GM12892 (cell line): ENCODE measurements around the gene LMBRD2.

ENCODE experiments used
- DNase-seq: peaks from one replicate; pipeline ENCODE4 v3.0.0; 2011; ENCODE audit not compliant: insufficient read length
- FAIRE-seq: peaks from 2 replicates; lab custom pipeline; 2011; peaks lifted over from hg19 to GRCh38; lab: Jason Lieb, UNC
- POLR2A ChIP-seq: IDR thresholded peaks from 2 replicates; pipeline ENCODE4 v1.6.1; 2011; ENCODE audit warnings: low read depth, low read length, control low read depth
- POLR2AphosphoS5 ChIP-seq: IDR thresholded peaks from 2 replicates; pipeline ENCODE4 v1.6.1; 2011; ENCODE audit warnings: low read depth, low read length, control low read depth
- TAF1 ChIP-seq: IDR thresholded peaks from 2 replicates; pipeline ENCODE4 v1.6.1; 2011; ENCODE audit warnings: low read depth, mild to moderate bottlenecking, control low read depth, low read length, borderline replicate concordance

The LMBRD2 gene

DNA sequence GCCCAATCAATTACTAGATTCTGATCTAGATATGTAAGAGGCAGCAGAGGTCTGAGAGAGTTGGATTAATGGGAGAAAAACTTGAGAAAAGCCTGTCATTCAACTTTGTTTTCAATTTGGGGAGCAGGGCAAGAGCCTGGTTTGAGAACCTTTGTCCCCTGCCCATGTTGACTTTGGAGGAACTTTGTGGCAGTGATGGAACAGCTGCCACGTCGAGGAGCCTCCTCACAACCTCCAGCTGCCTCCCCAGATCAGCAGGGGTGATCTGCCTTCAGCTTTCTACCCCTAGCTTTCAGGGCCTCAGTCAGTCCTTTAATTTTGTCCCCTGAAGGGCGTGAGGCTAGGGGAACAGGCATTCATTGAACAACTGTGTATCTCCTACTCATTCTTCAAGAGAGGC, 8.9 kb upstream of the LMBRD2 start:
- FAIRE-seq (no peak), DNase-seq (no peak)
- TF ChIP-seq TAF1 (no peak), POLR2AphosphoS5 (no peak), POLR2A (no peak)

DNA sequence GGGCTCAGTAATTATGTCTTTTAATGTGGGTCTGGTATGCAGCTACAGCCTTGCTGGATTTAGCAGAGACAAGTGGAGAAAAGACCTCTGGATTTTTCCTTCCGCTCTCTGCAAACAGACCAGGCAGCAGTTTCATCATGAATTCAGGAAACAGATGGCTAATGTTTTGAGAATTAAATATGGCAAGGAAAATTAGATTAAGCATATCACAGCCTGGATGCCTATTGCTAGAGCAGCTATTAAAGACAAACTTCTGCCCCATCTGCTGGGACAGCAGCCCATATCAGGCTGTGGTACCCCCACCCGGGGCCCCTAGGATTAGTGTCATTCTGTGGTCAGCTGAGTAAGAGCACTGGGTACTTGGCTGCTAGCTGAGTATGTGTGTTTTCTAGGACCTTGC, 6.5 kb upstream of the LMBRD2 start:
- TF ChIP-seq TAF1 (no peak), POLR2AphosphoS5 (no peak), POLR2A (no peak)
- DNase-seq (no peak), FAIRE-seq (no peak)

DNA sequence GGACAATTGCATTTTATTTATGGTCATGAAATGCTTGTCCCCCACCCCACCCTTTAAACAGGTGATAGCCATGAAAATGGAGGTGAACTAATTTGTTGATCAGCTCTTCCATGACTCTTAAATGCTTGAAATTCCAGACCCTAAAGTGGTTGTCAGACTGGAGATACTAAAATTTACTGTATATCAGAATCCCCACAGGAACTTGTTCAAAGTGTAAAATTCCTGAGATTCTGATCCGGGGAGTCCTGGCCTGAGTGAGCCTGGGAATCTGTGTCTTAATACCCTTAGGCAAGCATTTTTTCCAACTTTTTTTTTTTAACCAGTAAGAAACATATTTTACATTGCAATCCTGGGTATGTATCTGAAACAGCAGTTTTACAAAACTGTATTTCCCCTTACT, 4.9 kb upstream of the LMBRD2 start:
- no peak for FAIRE-seq
- TF ChIP-seq TAF1 (no peak), POLR2A (no peak), POLR2AphosphoS5 (no peak)
- no peak for DNase-seq

DNA sequence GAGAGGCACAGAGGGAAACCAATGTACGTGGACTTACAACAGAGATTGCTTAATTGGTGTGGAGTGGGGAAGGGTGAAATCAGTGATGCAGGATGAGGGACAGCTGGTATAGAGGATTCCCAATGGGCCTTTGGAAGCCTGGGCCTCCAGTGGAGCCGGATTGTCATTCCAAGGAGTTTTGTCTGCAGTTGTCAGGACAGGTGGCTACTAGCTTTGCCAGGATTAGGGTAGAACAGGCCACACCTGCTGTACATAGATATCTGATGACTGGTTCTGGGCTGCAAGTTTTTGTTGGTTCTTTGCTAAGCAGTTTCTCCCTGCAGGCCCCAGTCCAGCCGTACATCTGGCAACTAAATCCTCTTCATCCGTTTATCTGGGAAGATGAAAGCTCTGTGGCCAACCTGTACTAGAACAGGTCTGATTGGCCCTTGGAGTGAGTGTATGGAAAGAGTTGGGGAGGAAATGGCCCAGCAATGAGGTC, 4.5 kb upstream of the LMBRD2 start:
- TF ChIP-seq POLR2AphosphoS5 (no peak), TAF1 (no peak)
- FAIRE-seq (no peak), DNase-seq (no peak)

DNA sequence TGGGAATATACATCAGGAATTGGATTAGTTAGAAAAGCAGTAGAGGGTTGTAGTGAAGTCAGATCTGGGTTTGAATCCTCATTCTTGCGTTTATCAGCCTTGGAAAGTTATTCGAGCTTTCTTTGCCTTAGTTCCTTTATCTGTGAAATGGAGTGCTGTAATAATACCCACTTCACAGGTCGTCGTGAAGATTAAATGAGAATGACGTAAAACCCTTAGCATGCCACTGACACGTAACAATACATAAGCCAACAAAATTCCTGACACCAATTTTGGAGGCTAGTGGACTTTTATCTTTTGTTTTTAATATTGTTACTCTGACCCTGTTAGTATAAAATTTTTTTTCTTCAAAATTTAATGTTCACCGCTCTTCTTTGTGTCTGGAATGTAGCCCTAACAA, 3.6 kb upstream of the LMBRD2 start:
- no peak for TF ChIP-seq POLR2AphosphoS5
- no peak for TF ChIP-seq TAF1
- no peak for TF ChIP-seq POLR2A
- no peak for DNase-seq
- FAIRE-seq, result no peak

DNA sequence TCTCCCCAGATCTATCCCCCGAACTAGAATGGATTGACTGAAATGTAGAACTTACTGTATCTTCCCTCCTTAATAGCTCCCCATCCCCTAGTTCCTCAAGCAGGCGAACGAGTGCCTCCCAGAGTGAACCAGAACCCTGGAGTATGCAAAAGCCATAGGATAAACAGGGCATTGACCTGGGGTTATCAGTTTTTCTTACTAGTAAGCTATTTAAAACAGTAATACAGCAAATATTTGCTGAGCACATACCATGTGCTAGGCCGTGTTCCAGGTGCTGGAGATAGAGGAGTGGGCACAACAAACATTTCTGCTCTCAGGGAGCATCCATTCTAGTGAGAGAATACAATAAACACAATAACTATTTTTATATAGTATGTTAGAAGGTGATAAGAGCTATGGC, 2.0 kb upstream of the LMBRD2 start:
- no peak for FAIRE-seq
- DNase-seq, result no peak
- TF ChIP-seq POLR2AphosphoS5, result no peak
- TF ChIP-seq TAF1, result no peak
- TF ChIP-seq POLR2A, result no peak

DNA sequence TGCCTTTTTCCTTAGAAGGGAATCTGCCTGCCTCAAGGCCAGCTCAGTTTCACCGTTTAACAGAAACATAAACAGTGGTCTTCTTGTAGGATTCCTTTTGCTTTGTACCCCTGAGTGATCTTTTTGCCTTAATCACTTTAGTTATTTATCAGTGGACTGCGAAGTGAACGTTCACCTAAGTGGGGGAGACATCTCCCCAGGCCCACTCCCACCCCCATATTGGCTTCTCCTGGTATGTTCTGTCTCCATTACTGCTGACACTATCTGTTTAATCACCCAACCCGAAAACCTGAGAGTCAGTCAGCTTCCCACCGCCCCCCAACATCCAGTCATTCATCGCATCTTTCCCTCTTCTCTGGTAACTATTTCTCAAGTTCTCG, 1.6 kb upstream of the LMBRD2 start:
- FAIRE-seq (no peak), DNase-seq (no peak)
- TF ChIP-seq POLR2AphosphoS5 (no peak), POLR2A (no peak), TAF1 (no peak)

DNA sequence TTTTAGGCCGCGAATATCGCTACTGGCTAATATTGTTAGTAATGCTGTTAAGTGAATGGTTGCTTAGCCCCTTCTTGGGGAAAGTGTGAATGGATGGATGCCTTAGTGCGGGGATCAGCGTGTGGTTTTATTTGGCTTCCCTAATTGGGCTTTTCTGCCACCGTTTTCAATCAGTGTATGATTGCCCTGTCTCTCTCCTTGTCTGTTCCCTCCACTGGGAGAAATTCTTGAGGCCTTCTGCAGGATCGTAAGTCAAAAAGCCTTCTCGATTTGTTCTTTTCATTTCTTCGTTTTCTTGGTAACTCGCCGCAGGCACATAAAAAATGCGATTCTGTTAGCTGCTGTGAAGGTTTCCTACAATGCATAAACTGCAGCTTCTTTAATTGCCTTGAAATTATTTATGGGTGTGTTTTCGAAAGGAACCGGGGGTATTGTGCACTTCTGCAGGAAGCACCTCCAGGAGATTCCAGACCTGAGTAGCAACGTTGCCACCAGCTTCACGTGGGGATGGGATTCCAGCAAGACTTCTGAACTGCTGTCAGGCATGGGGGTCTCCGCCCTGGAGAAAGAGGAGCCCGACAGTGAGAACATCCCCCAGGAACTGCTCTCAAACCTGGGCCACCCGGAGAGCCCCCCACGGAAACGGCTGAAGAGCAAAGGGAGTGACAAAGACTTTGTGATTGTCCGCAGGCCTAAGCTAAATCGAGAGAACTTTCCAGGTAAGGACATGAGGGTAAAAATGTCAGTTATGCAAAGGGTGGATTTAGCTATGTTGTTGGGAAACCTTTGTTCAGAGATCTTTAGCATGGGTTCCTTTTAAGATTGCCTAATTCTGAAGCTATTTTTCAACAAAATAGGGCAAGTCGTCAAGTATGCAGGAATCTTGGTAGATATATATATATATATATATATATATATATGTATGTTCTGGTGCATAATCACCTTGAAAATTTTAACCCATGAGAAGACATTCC, 924 bp upstream of the LMBRD2 start:
- no peak for TF ChIP-seq POLR2A
- TF ChIP-seq POLR2AphosphoS5, result no peak
- no peak for TF ChIP-seq TAF1
- FAIRE-seq, result peak; percentile 48
- no peak for DNase-seq

DNA sequence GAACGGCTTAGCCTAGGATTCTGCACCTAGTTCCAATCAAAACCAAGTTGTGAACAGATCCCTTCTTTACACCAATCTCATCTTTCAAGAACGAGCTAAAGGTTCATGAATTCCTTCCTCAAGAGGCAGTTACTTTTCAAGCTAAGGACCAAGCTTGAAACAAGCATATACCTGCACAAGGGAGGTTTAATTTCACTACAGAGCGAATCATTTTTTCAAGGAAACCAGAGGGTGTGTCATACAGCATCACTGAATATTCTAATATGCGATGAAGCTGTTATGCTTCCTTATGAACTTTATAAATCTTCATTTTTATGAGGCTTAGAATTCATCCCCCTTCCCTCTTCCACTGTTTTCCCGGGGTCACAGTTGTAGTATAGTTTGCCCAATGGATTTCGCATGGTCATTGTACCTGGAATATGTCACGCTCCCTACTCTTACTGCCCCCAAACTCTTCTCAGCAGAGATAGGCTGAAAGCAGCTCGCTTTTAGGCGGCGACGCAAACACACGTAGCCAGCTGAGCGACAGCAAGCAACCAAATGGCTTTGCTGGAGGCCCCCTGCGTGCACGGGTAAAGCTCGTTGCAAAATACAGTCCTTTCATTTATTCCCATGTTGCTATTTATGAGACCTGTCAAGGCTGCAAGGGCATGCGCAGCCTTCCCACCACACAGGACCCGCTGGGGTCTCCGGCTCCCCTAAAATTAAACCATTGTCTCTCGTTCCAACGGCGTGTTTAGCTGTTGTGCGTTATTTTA, 832 bp downstream of the LMBRD2 start:
- TF ChIP-seq POLR2AphosphoS5, result peak; percentile 56; the same call in 1 of the 2 replicates
- no peak for TF ChIP-seq POLR2A
- TF ChIP-seq TAF1, result peak; percentile 69; the same call in 1 of the 2 replicates
- DNase-seq (no peak), FAIRE-seq (peak; percentile 62)

DNA sequence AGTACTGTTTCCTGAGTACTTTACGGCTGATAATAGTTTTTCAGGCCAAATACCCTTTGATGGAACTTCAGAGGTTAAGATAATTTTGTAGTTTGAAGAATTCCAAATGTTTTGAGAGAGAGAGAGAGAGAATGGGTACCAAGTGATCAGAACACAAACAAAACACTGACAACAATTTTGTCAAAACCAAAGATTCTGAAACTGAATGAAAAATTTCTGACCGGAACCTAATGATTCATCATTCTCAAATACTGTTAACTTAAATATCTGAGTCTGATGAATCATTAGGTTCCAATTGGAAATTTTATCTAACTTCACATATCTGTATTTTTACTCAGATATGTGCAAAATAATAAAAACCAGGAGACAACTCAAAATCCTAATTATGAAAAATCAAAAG, 4.0 kb downstream of the LMBRD2 start:
- TF ChIP-seq TAF1 (no peak), POLR2A (no peak), POLR2AphosphoS5 (no peak)
- FAIRE-seq (no peak), DNase-seq (no peak)

DNA sequence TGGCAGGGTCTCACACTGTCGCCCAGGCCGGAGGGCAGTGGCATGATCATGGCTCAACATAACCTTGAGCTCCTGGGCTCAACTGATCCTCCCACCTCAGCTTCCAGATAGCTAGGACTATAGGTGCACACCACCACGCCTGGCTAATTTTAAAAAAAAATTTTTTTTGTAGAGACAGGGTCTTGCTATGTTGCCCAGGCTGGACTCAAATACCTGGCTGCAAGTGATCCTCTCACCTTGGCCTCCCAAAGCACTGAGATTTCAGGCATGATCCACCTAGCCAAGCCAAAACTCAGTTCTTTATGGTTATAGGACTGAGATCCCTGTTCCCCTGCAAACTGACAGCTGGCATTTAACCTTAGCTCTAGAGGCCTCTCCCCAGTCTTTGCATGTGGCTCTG, 5.3 kb downstream of the LMBRD2 start:
- DNase-seq (no peak), FAIRE-seq (no peak)
- TF ChIP-seq POLR2AphosphoS5 (no peak), POLR2A (no peak)

DNA sequence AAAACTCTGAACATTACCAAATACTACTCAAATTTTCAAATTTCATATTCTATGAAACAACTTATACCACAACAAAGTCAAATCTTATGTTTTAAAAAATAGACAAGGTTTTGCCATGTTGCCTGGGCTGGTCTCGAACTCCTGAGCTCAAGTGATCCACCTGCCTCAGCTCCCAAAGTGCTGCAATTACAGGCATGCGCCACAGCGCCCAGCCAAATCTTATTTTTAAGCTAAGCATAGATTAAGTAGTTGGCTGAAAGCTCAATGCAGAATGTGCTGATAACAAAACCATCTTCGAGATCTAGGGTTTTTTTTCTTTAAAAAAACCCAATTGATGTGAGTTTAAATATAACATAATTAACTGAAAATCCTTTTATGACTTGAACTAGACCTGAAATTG, 6.4 kb downstream of the LMBRD2 start:
- FAIRE-seq, result no peak
- DNase-seq, result no peak
- TF ChIP-seq POLR2A, result no peak
- TF ChIP-seq POLR2AphosphoS5, result no peak
- no peak for TF ChIP-seq TAF1
